ENCODE measurements around the gene RABIF.
"Not testable (repeated sequence)": the region's sequence is repeated elsewhere in the genome, so short reads cannot be mapped to it uniquely, and the experiment has no call there.

Gene RABIF

DNA sequence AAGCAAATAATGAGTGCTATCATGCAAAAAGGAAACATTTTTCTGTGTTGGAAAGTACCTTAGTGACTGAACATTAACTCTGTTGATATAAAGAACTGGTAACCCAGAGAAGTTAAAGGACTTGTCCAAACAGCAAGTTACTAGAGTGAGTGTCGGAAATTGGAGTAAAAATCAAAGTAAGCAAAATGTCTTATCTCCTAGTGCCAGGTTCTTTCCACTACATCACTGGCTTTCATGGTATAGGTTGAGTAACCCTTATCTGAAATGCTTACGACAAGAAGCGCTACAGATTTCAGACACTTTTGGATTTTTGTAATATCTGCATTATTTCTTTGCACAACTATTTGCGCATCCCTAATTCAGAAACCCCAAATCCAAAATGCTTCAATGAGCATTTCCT lies 16.4 kb upstream of the RABIF start:
- in situ Hi-C loops (cut with MboI; ENCODE audit: low sequenced_read_pairs) = no loop called here
- H3K36me3 ChIP-seq (replicated peaks) = peaks cover 33% of the 10 kb centered on the region

DNA sequence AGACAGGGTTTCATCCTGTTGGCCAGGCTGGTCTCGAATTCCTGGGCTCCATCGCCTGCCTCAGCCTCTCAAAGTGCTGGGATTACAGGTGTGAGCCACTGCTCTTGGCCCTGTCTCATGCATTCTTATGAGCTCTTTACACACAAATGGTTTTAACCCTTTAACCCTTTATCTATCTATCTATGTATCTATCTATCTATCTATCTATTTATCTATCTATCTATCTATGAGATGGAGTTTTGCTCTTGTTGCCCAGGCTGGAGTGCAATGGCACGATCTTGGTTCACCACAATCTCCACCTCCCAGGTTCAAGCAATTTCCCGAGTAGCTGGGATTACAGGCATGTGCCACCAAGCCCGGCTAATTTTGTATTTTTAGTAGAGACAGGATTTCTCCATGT lies 14.9 kb upstream of the RABIF start:
- peaks cover 29% of the 10 kb centered on the region for H3K36me3 ChIP-seq (replicated peaks)
- H3K4me3 ChIP-seq; DNase-seq (ENCODE audit: low spot score in 2 of 2); H3K4me1 ChIP-seq; in situ Hi-C loops (cut with MboI; ENCODE audit: low sequenced_read_pairs); H3K9me3 ChIP-seq; H3K27me3 ChIP-seq (ENCODE audit: low read depth): not testable (repeated sequence)

More for the DNA sequence above, 16.4 kb upstream of the RABIF start:
- Histone ChIP-seq H3K4me3 (no peak overlapping the region), H3K4me1 (no peaks in the 10 kb centered on the region), H3K9me3 (no peaks in the 10 kb centered on the region), H3K27me3 (ENCODE audit: low read depth) (no peaks in the 10 kb centered on the region)
- DNase-seq (ENCODE audit: low spot score in 2 of 2) = no peak

DNA sequence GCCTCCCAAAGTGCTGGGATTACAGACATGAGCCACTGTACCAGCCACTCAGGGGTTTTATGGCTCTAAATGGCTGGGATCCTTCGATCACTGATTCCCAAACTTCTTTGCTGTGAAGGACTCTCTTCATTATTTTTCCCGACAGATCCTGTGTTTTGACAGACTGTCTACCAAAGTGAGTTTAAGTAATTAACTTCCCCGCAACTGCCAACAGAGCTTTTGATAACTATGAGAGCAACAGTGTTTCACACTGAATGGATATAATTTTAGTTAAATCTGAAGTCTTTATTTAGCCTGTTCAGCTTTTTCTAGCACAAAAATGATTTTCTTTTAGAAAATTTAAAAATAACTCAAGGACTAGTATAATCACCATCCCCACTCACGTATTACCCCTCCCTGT lies 12.6 kb upstream of the RABIF start:
- peaks cover 15% of the 10 kb centered on the region for H3K36me3 ChIP-seq (replicated peaks)
- in situ Hi-C loops (cut with MboI; ENCODE audit: low sequenced_read_pairs) = no loop called here

DNA sequence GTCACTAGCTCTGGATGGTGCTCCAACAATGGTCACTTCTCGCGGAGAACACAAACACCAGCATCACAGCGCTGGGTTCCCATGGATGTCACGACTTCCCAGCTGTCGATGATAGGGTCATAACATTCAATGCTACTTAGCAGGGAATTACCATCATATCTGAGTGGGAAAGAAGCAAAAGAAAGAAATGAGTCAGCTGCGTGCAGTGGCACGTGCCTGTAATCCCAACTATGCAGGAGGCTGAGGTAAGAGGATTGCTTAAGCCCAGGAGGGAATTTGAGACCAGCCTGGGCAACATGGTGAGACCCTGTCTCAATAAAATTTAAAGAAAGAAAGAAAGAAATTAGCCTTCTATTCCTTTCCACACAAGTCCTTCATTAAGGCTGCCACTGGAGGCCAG lies 3.6 kb upstream of the RABIF start:
- Histone ChIP-seq H3K36me3 (replicated peaks) (peaks cover 42% of the 10 kb centered on the region), H3K9me3 (no peaks in the 10 kb centered on the region), H3K4me1 (peaks cover 6% of the 10 kb centered on the region; the same call in 1 of the 2 replicates), H3K27me3 (ENCODE audit: low read depth) (no peaks in the 10 kb centered on the region), H3K4me3 (no peak overlapping the region)
- in situ Hi-C loops (cut with MboI; ENCODE audit: low sequenced_read_pairs) = no loop called here
- no peak for DNase-seq (ENCODE audit: low spot score in 2 of 2)

More for the DNA sequence above, 12.6 kb upstream of the RABIF start:
- no peaks in the 10 kb centered on the region for H3K9me3 ChIP-seq
- no peaks in the 10 kb centered on the region for H3K4me1 ChIP-seq
- no peak for DNase-seq (ENCODE audit: low spot score in 2 of 2)
- H3K4me3 ChIP-seq = no peak overlapping the region
- H3K27me3 ChIP-seq (ENCODE audit: low read depth) = no peaks in the 10 kb centered on the region

DNA sequence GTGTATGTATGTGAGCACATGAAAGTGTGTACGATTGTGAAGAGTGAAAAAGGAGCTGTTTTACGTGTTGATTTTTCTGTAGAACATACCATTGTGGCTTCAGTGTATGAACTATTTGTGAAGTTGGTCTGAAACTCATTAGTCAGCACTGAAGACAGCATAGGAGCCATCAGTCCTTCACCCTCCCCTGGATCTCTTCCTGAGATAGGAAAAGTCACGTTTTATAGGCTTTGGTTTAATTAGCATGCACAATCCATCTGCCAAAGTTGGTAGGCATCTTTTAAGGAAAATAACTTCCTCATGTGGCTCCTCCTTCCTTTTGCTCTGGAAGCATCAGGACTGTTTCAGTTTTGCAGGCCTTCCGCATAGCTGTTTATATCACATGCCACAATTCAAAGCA lies 1.4 kb upstream of the RABIF start:
- no peak for DNase-seq (ENCODE audit: low spot score in 2 of 2)
- H3K27me3 ChIP-seq (ENCODE audit: low read depth) = no peaks in the 10 kb centered on the region
- no peaks in the 10 kb centered on the region for H3K9me3 ChIP-seq
- H3K4me3 ChIP-seq = no peak overlapping the region
- H3K4me1 ChIP-seq = peaks cover 6% of the 10 kb centered on the region; the same call in 1 of the 2 replicates
- in situ Hi-C loops (cut with MboI; ENCODE audit: low sequenced_read_pairs) = no loop called here
- H3K36me3 ChIP-seq (replicated peaks) = peaks cover 29% of the 10 kb centered on the region

DNA sequence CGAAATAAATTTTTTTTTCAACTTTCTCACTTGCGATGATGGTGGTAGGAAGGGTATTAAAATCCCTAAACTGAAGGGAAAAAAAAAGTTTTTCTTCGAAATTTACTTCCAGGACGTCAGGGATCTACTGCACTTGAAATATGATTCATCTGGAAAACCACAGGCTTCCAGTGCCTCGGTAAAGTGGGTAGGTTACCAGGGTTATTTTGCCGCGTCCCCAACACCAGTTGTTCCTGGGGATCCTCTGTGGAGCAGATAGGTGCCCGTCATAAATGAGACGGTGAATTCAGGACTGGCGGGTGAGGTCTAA lies 773 bp downstream of the RABIF start:
- Histone ChIP-seq H3K9me3 (no peaks in the 10 kb centered on the region), H3K36me3 (replicated peaks) (peaks cover 7% of the 10 kb centered on the region), H3K27me3 (ENCODE audit: low read depth) (no peaks in the 10 kb centered on the region), H3K4me1 (peaks cover 6% of the 10 kb centered on the region; the same call in 1 of the 2 replicates), H3K4me3 (peak overlapping the region; percentile 79)
- in situ Hi-C loops (cut with MboI; ENCODE audit: low sequenced_read_pairs) = no loop called here
- no peak for DNase-seq (ENCODE audit: low spot score in 2 of 2)

DNA sequence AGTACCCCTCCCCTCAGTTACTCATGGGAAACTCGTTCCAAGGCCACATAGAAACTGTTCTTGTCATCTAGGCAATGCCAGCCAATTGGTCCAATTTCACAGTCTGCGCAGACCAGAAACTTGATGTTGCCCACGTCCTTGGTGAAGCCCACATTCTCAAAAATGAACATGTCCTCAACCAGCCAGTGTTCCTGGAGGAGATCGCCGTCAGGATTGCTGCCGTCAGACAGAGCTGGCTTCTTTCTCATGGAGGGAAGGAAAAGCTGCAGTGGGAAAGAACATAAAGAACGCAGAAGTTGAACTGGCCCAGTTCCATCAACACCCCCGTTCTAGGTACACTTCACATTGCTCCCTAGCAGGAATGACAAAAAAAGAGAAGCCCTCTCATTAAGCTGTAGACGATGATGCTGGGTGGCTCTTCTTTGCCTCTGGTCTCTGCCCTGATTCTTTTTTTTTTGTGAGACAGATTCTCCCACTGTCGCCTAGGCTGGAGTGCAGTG lies 7.9 kb downstream of the RABIF start:
- in situ Hi-C loops (cut with MboI; ENCODE audit: low sequenced_read_pairs) = no loop called here
- no peaks in the 10 kb centered on the region for H3K27me3 ChIP-seq (ENCODE audit: low read depth)

DNA sequence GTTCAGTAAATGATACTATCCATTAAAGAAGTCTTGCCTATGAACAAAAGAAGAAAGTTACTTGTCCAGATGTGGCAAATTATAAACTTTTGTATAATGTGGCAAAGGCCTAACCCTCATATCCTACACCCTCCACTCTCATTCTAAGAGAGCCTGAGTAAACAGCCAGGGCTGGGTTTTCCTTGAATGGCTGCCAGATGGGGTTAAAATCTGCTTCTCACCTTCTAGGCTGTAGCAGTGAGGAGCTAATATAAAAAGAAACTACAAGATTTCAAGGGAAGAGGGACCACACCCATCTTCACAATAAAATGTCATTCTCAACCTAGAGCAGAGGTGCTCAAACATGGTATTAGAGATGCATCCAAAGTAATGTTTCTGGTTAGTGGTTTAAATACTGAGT lies 8.9 kb downstream of the RABIF start:
- in situ Hi-C loops (cut with MboI; ENCODE audit: low sequenced_read_pairs) = no loop called here
- Histone ChIP-seq H3K4me3 (no peak overlapping the region), H3K9me3 (no peaks in the 10 kb centered on the region)

More for the DNA sequence above, 7.9 kb downstream of the RABIF start:
- Histone ChIP-seq H3K36me3 (replicated peaks) (peaks cover 4% of the 10 kb centered on the region; the same call in 1 of the 2 replicates), H3K9me3 (no peaks in the 10 kb centered on the region), H3K4me1 (no peaks in the 10 kb centered on the region), H3K4me3 (no peak overlapping the region)
- no peak for DNase-seq (ENCODE audit: low spot score in 2 of 2)

DNA sequence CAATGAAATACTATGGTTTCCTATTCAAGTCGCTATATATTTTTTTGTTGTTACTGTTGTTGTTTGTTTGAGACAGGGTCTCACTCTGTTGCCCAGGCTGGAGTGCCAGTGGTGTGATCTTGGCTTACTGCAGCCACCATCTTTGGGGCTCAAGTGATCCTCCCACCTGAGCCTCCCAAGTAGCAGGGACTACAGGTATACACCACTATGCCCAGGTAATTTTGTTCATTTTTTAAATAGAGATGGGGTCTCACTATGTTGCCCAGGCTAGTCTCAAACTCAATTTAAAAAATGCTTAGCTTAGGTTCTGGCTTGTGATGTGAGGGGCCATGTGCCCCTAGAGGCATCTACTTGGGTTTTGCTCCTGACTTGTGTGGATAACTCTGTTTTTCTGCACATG lies 9.8 kb downstream of the RABIF start:
- Histone ChIP-seq H3K36me3 (replicated peaks) (peaks cover 4% of the 10 kb centered on the region; the same call in 1 of the 2 replicates), H3K4me1 (no peaks in the 10 kb centered on the region), H3K9me3 (no peaks in the 10 kb centered on the region), H3K4me3 (no peak overlapping the region), H3K27me3 (ENCODE audit: low read depth) (no peaks in the 10 kb centered on the region)
- DNase-seq (ENCODE audit: low spot score in 2 of 2) = no peak
- in situ Hi-C loops (cut with MboI; ENCODE audit: low sequenced_read_pairs) = no loop called here

More for the DNA sequence above, 8.9 kb downstream of the RABIF start:
- Histone ChIP-seq H3K4me1 (no peaks in the 10 kb centered on the region), H3K36me3 (replicated peaks) (peaks cover 4% of the 10 kb centered on the region; the same call in 1 of the 2 replicates), H3K27me3 (ENCODE audit: low read depth) (no peaks in the 10 kb centered on the region)
- DNase-seq (ENCODE audit: low spot score in 2 of 2) = no peak

DNA sequence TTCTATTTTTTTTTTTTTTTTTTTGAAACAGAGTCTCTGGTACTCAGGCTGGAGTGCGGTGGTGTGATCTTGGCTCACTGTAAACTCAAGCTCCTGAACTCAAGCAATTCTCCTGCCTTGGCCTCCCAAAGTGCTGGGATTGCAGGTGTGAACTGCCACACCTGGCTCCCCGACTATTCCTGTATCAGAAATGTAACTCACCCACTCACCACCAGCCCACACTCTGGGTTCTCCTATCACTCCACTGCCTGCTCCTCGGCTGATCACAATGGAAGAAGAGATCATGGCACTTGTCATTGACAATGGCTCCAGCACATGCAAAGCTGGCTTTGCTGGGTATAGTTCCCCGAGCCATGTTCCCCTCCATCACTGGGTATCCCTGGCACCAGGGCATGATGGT lies 15.9 kb downstream of the RABIF start:
- no peak for DNase-seq (ENCODE audit: low spot score in 2 of 2)
- in situ Hi-C loops (cut with MboI; ENCODE audit: low sequenced_read_pairs) = no loop called here
- H3K36me3 ChIP-seq (replicated peaks) = no peaks in the 10 kb centered on the region
- H3K27me3 ChIP-seq (ENCODE audit: low read depth) = no peaks in the 10 kb centered on the region
- no peak overlapping the region for H3K4me3 ChIP-seq
- no peaks in the 10 kb centered on the region for H3K9me3 ChIP-seq
- H3K4me1 ChIP-seq = no peaks in the 10 kb centered on the region

DNA sequence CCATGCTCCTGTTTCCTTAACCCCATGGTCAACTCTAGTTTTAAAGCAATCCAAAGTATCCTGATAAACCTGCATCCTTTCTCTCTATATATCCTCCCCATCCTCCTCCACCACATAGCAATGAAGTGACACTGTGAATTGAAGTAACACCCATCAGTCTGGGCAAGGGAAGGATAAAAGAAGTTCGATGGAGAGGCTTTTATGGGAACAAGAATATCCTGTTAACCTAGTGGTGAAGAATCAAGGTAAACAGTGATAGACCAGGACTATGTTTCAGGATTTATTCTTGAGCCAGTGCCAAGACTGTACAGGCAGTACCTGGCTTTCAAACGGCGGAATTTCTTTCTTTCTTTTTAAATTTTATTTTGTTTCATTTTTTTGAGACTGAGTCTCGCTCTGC lies 17.6 kb downstream of the RABIF start:
- in situ Hi-C loops (cut with MboI; ENCODE audit: low sequenced_read_pairs) = no loop called here
- Histone ChIP-seq H3K9me3 (no peaks in the 10 kb centered on the region), H3K4me3 (no peak overlapping the region), H3K4me1 (no peaks in the 10 kb centered on the region), H3K27me3 (ENCODE audit: low read depth) (no peaks in the 10 kb centered on the region), H3K36me3 (replicated peaks) (no peaks in the 10 kb centered on the region)
- no peak for DNase-seq (ENCODE audit: low spot score in 2 of 2)

DNA sequence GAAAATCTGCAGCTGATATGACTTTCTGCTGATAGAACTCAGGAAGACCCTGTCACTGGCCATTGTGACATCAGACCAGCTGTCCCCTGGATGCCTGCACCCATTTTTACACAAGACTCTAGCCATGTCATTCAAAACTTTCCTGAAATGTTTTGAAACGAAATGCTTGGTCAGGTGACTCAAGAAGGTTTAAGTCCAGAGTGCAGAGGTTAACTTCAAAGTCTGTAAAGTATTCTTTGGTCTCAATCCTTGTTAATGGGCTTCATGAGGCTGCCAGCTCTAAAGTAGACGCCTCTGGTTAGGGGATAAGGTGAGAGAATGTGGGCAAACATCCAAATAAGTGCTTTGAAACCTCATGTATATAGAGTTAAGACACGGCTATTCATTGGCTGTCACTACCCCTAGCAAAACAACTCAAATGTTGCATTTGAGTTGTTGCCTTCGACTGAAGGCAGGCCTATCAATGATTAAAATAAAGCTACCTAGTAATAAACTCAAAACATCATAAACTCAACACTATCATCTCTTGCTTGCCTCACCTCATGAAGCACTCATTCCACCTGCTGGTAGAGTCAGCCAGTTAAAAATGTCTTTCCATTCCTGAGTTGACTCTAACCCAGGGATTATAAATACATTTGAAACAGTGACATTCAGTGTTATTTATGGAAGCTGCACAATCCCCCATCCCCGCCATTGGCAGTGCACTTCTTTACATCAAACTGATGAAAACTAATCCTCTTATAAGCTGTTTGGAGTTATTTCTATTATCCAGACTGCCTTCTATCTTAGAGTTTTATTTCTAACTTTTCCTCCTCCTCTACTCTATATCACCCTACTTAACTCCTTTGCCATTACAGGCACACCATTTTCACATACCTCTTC lies 26.0 kb downstream of the RABIF start:
- no peak overlapping the region for H3K4me3 ChIP-seq
- H3K27me3 ChIP-seq (ENCODE audit: low read depth) = no peaks in the 10 kb centered on the region
- no peaks in the 10 kb centered on the region for H3K9me3 ChIP-seq
- in situ Hi-C loops (cut with MboI; ENCODE audit: low sequenced_read_pairs) = no loop called here
- DNase-seq (ENCODE audit: low spot score in 2 of 2) = peak; percentile 17 to 30
- peaks cover 18% of the 10 kb centered on the region for H3K4me1 ChIP-seq
- H3K36me3 ChIP-seq (replicated peaks) = no peaks in the 10 kb centered on the region

DNA sequence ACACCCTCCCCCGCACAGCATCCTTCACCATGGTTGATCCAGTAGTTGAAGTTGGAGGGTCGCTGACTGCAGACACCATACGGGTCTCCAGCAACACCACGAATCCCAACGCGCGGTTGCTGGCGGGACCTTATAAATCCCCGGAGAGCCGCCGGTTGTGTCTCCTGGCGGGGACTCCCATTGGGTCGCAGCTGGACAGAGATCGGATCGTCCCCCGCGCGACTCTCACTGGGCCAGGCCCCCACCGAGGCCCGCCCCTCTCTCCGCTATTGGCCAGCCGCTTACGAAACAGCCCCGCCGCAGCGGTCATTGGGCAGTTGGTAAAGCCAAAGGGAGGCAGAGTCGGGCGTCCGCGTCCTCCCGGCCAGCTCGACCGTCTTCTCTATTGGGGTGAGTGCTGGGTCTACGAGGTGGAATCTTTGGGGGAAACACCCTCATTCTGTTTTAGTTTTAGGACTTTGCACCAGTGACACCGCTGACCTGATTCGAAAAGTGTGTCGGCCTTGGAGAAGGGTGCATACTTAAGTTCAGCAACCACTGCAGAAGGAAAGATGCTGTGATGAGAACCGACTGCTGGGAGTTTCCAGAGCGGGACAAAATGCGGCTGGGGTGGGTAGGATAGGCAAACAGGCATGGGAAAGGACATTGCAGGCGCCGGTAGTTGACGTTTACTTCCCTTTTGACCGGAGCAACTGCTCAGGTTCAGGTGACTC lies 27.4 kb downstream of the RABIF start:
- H3K4me1 ChIP-seq = peaks cover 18% of the 10 kb centered on the region
- H3K9me3 ChIP-seq = no peaks in the 10 kb centered on the region
- in situ Hi-C loops (cut with MboI; ENCODE audit: low sequenced_read_pairs) = no loop called here
- no peaks in the 10 kb centered on the region for H3K36me3 ChIP-seq (replicated peaks)
- no peaks in the 10 kb centered on the region for H3K27me3 ChIP-seq (ENCODE audit: low read depth)
- DNase-seq (ENCODE audit: low spot score in 2 of 2) = peak; percentile 89 to 96
- H3K4me3 ChIP-seq = peak overlapping the region; percentile 66

Data from HAP-1 (cell line).